ENCODE measurements around the gene ABCA9. TPM values are rescaled to one million over a fixed set of nuclear protein-coding genes. Genes with fewer than 3 reads are reported as not detected.

Gene ABCA9
- total and polyA plus RNA-seq, 4 experiments from 2014 or later: 0.06 TPM; not detected in 2

GRCh38 chr17:69064476-69064875 lies 3.7 kb upstream of the ABCA9 start:
- H3K4me3 ChIP-seq (ENCODE audit: low read length in 2 of 2): no peak overlapping the region
- no peak for DNase-seq
- Mint-ChIP-seq H3K27me3 (peaks cover 3 to 6% of the 10 kb centered on the region in 2 donors), H3K9me3 (peaks cover 0 to 8% (median 2%) of the 10 kb centered on the region in 8 donors), H3K4me1 (peaks cover 8 to 26% (median 18%) of the 10 kb centered on the region in 4 donors), H3K36me3 (no peaks in the 10 kb centered on the region), H3K4me3 (no peak overlapping the region), H3K27ac (no peak overlapping the region)
- intact Hi-C loops (cut with micrococcal nuclease): no loop called here
- H3K27ac ChIP-seq (ENCODE audit: low read depth, low read length): no peak overlapping the region
- H3K27me3 ChIP-seq (ENCODE audit: insufficient read depth, low read length): no peaks in the 10 kb centered on the region
- ChIA-PET POLR2A (ENCODE audit: partially characterized antibody) (no interaction called here), CTCF (ENCODE audit: partially characterized antibody) (interaction anchor here (0.8 kb wide), 1 partner anchor 330 kb away, joined by 3 read pairs; no protein-coding TSS in a partner anchor)
- no peaks in the 10 kb centered on the region for H3K9me3 ChIP-seq (ENCODE audit: control insufficient read depth in 1 of 2, low read length in 2 of 2)
- H3K36me3 ChIP-seq (ENCODE audit: insufficient read depth, low read length): no peaks in the 10 kb centered on the region
- H3K4me1 ChIP-seq (ENCODE audit: insufficient read depth, low read length): peaks cover 3% of the 10 kb centered on the region

GRCh38 chr17:69064001-69064400 lies 3.3 kb upstream of the ABCA9 start:
- Histone ChIP-seq H3K9me3 (ENCODE audit: control insufficient read depth in 1 of 2, low read length in 2 of 2) (no peaks in the 10 kb centered on the region), H3K27ac (ENCODE audit: low read depth, low read length) (no peak overlapping the region), H3K36me3 (ENCODE audit: insufficient read depth, low read length) (no peaks in the 10 kb centered on the region), H3K4me3 (ENCODE audit: low read length in 2 of 2) (no peak overlapping the region), H3K4me1 (ENCODE audit: insufficient read depth, low read length) (peaks cover 3% of the 10 kb centered on the region), H3K27me3 (ENCODE audit: insufficient read depth, low read length) (no peaks in the 10 kb centered on the region)
- H3K4me3 Mint-ChIP-seq: peak overlapping the region in 1 of 8 donors; percentile 32
- peaks cover 8 to 26% (median 18%) of the 10 kb centered on the region in 4 donors for H3K4me1 Mint-ChIP-seq
- POLR2A ChIA-PET (ENCODE audit: partially characterized antibody): no interaction called here
- CTCF ChIA-PET (ENCODE audit: partially characterized antibody): interaction anchor here (0.8 kb wide), 1 partner anchor 331 kb away, joined by 3 read pairs; no protein-coding TSS in a partner anchor
- DNase-seq: no peak
- H3K27me3 Mint-ChIP-seq: peaks cover 3 to 9% of the 10 kb centered on the region in 2 donors
- no peak overlapping the region for H3K27ac Mint-ChIP-seq
- no peaks in the 10 kb centered on the region for H3K36me3 Mint-ChIP-seq
- intact Hi-C loops (cut with micrococcal nuclease): no loop called here
- H3K9me3 Mint-ChIP-seq: peaks cover 0 to 6% (median 3%) of the 10 kb centered on the region in 8 donors

GRCh38 chr17:69062860-69063581 lies 2.3 kb upstream of the ABCA9 start:
- H3K27me3 Mint-ChIP-seq: peaks cover 3 to 9% of the 10 kb centered on the region in 2 donors
- H3K27ac Mint-ChIP-seq: no peak overlapping the region
- H3K4me3 ChIP-seq (ENCODE audit: low read length in 2 of 2): no peak overlapping the region
- no peak overlapping the region for H3K4me3 Mint-ChIP-seq
- H3K9me3 Mint-ChIP-seq: peaks cover 0 to 5% (median 4%) of the 10 kb centered on the region in 8 donors
- DNase-seq: no peak
- no peak overlapping the region for H3K27ac ChIP-seq (ENCODE audit: low read depth, low read length)
- H3K27me3 ChIP-seq (ENCODE audit: insufficient read depth, low read length): no peaks in the 10 kb centered on the region
- H3K9me3 ChIP-seq (ENCODE audit: control insufficient read depth in 1 of 2, low read length in 2 of 2): no peaks in the 10 kb centered on the region
- CTCF ChIA-PET (ENCODE audit: partially characterized antibody): no interaction called here
- peaks cover 2% of the 10 kb centered on the region for H3K4me1 ChIP-seq (ENCODE audit: insufficient read depth, low read length)
- intact Hi-C loops (cut with micrococcal nuclease): no loop called here
- no peaks in the 10 kb centered on the region for H3K36me3 Mint-ChIP-seq
- POLR2A ChIA-PET (ENCODE audit: partially characterized antibody): no interaction called here
- peaks cover 8 to 26% (median 18%) of the 10 kb centered on the region in 4 donors for H3K4me1 Mint-ChIP-seq
- no peaks in the 10 kb centered on the region for H3K36me3 ChIP-seq (ENCODE audit: insufficient read depth, low read length)

- POLR2A ChIA-PET (ENCODE audit: partially characterized antibody): no interaction called here
- CTCF ChIA-PET (ENCODE audit: partially characterized antibody): no interaction called here
- DNase-seq: no peak
- H3K27ac ChIP-seq (ENCODE audit: low read depth, low read length): no peak overlapping the region
- no peaks in the 10 kb centered on the region for H3K36me3 ChIP-seq (ENCODE audit: insufficient read depth, low read length)
- no peaks in the 10 kb centered on the region for H3K4me1 ChIP-seq (ENCODE audit: insufficient read depth, low read length)
- peaks cover 8 to 26% (median 18%) of the 10 kb centered on the region in 4 donors for H3K4me1 Mint-ChIP-seq
- H3K27ac Mint-ChIP-seq: no peak overlapping the region
- H3K36me3 Mint-ChIP-seq: no peaks in the 10 kb centered on the region
- no peaks in the 10 kb centered on the region for H3K9me3 ChIP-seq (ENCODE audit: control insufficient read depth in 1 of 2, low read length in 2 of 2)
- intact Hi-C loops (cut with micrococcal nuclease): no loop called here
- no peaks in the 10 kb centered on the region for H3K27me3 ChIP-seq (ENCODE audit: insufficient read depth, low read length)
- H3K4me3 Mint-ChIP-seq: no peak overlapping the region
- H3K9me3 Mint-ChIP-seq: peaks cover 0 to 10% (median 4%) of the 10 kb centered on the region in 8 donors
- peaks cover 3 to 9% of the 10 kb centered on the region in 2 donors for H3K27me3 Mint-ChIP-seq
- H3K4me3 ChIP-seq (ENCODE audit: low read length in 2 of 2): no peak overlapping the region
Measured at GRCh38 chr17:69061721-69062556, 1.2 kb upstream of the ABCA9 start.

GRCh38 chr17:69059458-69060175 lies 1.1 kb downstream of the ABCA9 start:
- no peak overlapping the region for H3K27ac ChIP-seq (ENCODE audit: low read depth, low read length)
- CTCF ChIA-PET (ENCODE audit: partially characterized antibody): no interaction called here
- H3K27ac Mint-ChIP-seq: no peak overlapping the region
- H3K4me1 ChIP-seq (ENCODE audit: insufficient read depth, low read length): no peaks in the 10 kb centered on the region
- H3K9me3 ChIP-seq (ENCODE audit: control insufficient read depth in 1 of 2, low read length in 2 of 2): no peaks in the 10 kb centered on the region
- intact Hi-C loops (cut with micrococcal nuclease): no loop called here
- H3K4me1 Mint-ChIP-seq: peaks cover 0 to 5% (median under 1%) of the 10 kb centered on the region in 4 donors
- H3K4me3 Mint-ChIP-seq: no peak overlapping the region
- H3K9me3 Mint-ChIP-seq: peaks cover 0 to 27% (median 15%) of the 10 kb centered on the region in 8 donors
- no peaks in the 10 kb centered on the region for H3K27me3 ChIP-seq (ENCODE audit: insufficient read depth, low read length)
- H3K4me3 ChIP-seq (ENCODE audit: low read length in 2 of 2): no peak overlapping the region
- DNase-seq: no peak
- H3K27me3 Mint-ChIP-seq: peaks cover 3 to 5% of the 10 kb centered on the region in 2 donors
- no peaks in the 10 kb centered on the region for H3K36me3 ChIP-seq (ENCODE audit: insufficient read depth, low read length)
- POLR2A ChIA-PET (ENCODE audit: partially characterized antibody): interaction anchor here (0.7 kb wide), 1 partner anchor 91 kb away, joined by 3 read pairs; no protein-coding TSS in a partner anchor
- H3K36me3 Mint-ChIP-seq: peaks cover 0 to 4% of the 10 kb centered on the region in 2 donors

GRCh38 chr17:69058165-69058564 lies 2.6 kb downstream of the ABCA9 start:
- Mint-ChIP-seq H3K36me3 (peaks cover 0 to 7% of the 10 kb centered on the region in 2 donors), H3K4me3 (no peak overlapping the region), H3K9me3 (peaks cover 4 to 38% (median 20%) of the 10 kb centered on the region in 8 donors), H3K4me1 (no peaks in the 10 kb centered on the region), H3K27ac (no peak overlapping the region), H3K27me3 (peaks cover 1 to 3% of the 10 kb centered on the region in 2 donors)
- no peak for DNase-seq
- H3K27me3 ChIP-seq (ENCODE audit: insufficient read depth, low read length): no peaks in the 10 kb centered on the region
- POLR2A ChIA-PET (ENCODE audit: partially characterized antibody): interaction anchor here (0.6 kb wide), 1 partner anchor 186 kb away, joined by 3 read pairs; no protein-coding TSS in a partner anchor
- intact Hi-C loops (cut with micrococcal nuclease): no loop called here
- CTCF ChIA-PET (ENCODE audit: partially characterized antibody): no interaction called here
- no peaks in the 10 kb centered on the region for H3K9me3 ChIP-seq (ENCODE audit: control insufficient read depth in 1 of 2, low read length in 2 of 2)
- no peak overlapping the region for H3K27ac ChIP-seq (ENCODE audit: low read depth, low read length)
- no peaks in the 10 kb centered on the region for H3K36me3 ChIP-seq (ENCODE audit: insufficient read depth, low read length)
- no peaks in the 10 kb centered on the region for H3K4me1 ChIP-seq (ENCODE audit: insufficient read depth, low read length)
- H3K4me3 ChIP-seq (ENCODE audit: low read length in 2 of 2): no peak overlapping the region
